Colonic mucosa (tissue), 4 donors: ENCODE measurements around the gene PRPSAP1. TPM values are rescaled to one million over a fixed set of nuclear protein-coding genes. Genes with fewer than 3 reads are reported as not detected.
A peak's percentile ranks its signal among the peaks of the same experiment; 100 is the strongest.

ENCODE experiments used
- DNase-seq: peaks from one replicate; pipeline ENCODE4 v3.0.0-alpha.2; 2020
- H3K27ac ChIP-seq: fragments of 200-600 bp; one replicate; pipeline ENCODE4 v1.8.0; 2021
- H3K27me3 ChIP-seq: fragments of 200-600 bp; one replicate; pipeline ENCODE4 v1.8.0; 2021
- H3K36me3 ChIP-seq: fragments of 200-600 bp; one replicate; pipeline ENCODE4 v1.8.0; 2021
- H3K4me1 ChIP-seq: fragments of 200-600 bp; one replicate; pipeline ENCODE4 v1.8.0; 2021; ENCODE audit warnings: mild to moderate bottlenecking
- H3K4me3 ChIP-seq: fragments of 200-600 bp; one replicate; pipeline ENCODE4 v1.8.0; 2021
- H3K9ac ChIP-seq, 2 donors: one replicate each; pipeline ENCODE4 v1.7.0; 2013; ENCODE audit warnings: control low read depth in 2 of 2, low read depth in 2 of 2, low read length in 2 of 2
- H3K9me3 ChIP-seq: fragments of 200-600 bp; one replicate; pipeline ENCODE4 v1.8.0; 2021
- CTCF ChIP-seq: fragments of 200-600 bp; IDR thresholded peaks from one replicate; pipeline ENCODE4 v1.8.0; 2022; ENCODE audit warnings: antibody characterized with exemption, mild to moderate bottlenecking
- intact Hi-C: fragments of 100-400 bp; cut with DNase I; formaldehyde crosslinking; loops from one replicate; pipeline ENCODE4 v1.14.1; 2022
- total RNA-seq, 2 donors: library from RNA; stranded (reverse); fragmentation: NEBNext Ultra II Directional in 1 of 2; extraction: Animal tissue kit (Norgen Biotek cat#: 25700) in 1 of 2; gene quantifications; one replicate each; pipeline ENCODE4 v1.2.1, GENCODE V29; 2021
- donor health status: healthy.
- donor health status: DM: no; HTN: no; CAD: no.
- donor health status: DM: no; HTN: no; CAD: no.

Gene PRPSAP1
- total RNA-seq, 2 donors from 2014 or later = 60.7 to 70.0 TPM

DNA sequence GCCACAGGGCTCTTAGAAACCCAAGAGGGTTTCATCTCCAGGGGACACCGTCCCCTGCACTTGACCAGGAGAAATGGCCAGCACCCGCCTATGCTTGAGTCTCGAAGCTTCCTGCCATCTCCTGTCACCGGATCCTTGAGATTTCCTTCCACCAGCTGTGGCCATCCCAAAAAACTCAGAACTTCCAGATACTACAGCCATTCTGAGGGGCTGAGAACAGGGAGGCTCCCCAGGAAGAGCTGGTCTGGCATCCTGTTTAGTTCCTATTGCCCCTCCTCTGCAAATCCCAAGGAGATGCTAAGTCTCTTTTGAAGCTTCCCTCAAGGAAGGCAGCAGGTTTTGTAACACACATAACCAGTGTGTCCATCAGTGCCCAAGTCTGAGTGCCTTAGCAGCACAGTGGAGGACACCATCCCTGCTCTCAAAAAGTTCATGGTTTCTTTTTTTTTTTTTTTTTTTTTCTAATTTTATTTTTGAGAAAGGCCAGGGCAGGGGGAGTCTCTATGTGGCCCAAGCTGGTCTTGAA, 86.6 kb downstream of the PRPSAP1 start:
- intact Hi-C loops = no loop called here
- no peak for TF ChIP-seq CTCF
- H3K27ac ChIP-seq = peak overlapping the region; percentile 84
- peaks cover 46% of the 10 kb centered on the region for H3K4me1 ChIP-seq
- H3K9me3 ChIP-seq = no peaks in the 10 kb centered on the region
- DNase-seq = no peak
- peak overlapping the region; percentile 93 for H3K4me3 ChIP-seq
- H3K9ac ChIP-seq = peak overlapping the region in 1 of 2 donors; percentile 94
- no peaks in the 10 kb centered on the region for H3K27me3 ChIP-seq
- no peaks in the 10 kb centered on the region for H3K36me3 ChIP-seq

DNA sequence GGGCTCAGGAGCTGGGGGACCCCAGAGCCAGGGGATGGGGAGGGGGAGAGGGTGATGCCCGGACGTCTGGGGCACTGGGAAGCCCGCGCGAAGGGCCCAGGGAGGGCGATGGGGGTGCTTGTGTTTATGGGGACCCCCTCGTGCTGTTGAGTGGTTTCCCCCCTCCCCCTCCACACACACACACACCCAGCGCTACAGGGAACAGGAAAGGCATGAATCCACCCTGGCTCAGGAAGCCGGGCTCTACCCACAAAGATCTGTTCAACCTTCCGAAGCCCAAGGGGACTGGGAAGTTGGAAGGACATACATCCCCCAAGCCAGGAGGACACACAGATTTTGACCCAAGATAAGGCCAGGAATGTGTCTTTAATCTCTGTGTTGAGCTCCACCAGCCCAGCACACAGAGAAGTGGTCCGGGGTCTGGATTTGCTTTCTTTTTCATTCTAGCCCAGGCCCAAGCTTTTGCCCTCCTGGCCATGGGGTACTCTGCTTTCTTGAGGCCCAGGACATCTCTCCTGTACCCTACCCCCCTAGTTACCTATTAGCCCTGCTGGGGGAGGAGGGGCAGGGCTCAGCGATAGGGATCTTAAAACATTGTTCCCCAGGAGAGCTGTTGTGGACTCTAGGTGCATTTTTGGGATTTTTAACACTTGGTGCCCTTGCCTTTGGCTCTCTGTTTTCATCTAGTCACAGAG, 87.3 kb downstream of the PRPSAP1 start:
- Histone ChIP-seq H3K36me3 (no peaks in the 10 kb centered on the region), H3K9ac (peak overlapping the region; percentile 85 to 94), H3K4me1 (peaks cover 43% of the 10 kb centered on the region), H3K9me3 (no peaks in the 10 kb centered on the region), H3K27ac (peak overlapping the region; percentile 84), H3K4me3 (peak overlapping the region; percentile 93), H3K27me3 (no peaks in the 10 kb centered on the region)
- intact Hi-C loops = no loop called here
- TF ChIP-seq CTCF = no peak
- DNase-seq = peak; percentile 67

DNA sequence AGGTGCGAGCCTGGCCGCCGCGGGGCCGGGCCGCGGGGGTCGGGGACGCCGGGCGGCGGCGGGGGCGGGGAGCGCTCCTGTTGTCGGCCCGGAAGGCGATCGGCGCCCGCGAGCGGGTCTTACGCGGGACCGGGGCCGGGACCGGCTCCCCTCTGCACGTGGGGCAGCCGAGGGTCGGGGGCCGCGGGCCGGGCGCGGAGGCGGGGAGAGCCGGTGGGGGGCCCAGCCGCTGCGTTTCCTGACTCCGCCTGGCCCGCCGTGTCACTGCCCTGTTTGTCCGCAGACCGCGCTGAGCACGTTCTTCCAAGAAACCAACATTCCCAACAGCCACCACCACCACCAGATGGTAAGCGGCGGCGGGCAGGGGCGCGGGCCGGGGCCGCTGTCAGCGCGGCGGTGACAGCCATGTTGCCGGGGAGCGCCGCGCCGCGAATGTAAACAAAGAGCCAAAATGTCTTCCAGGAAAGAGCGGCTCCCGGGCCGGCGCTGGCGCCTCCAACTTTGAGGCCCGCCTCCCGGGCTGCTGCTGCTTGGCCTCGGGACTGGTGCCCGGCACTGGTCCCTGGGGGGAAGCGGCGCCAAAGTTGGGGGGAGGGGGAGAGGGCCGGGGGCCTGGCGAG, 88.0 kb downstream of the PRPSAP1 start:
- Histone ChIP-seq H3K9me3 (no peaks in the 10 kb centered on the region), H3K27ac (peak overlapping the region; percentile 84), H3K36me3 (no peaks in the 10 kb centered on the region), H3K4me1 (peaks cover 38% of the 10 kb centered on the region), H3K9ac (peak overlapping the region; percentile 85 to 94), H3K4me3 (peak overlapping the region; percentile 93), H3K27me3 (no peaks in the 10 kb centered on the region)
- TF ChIP-seq CTCF = no peak
- intact Hi-C loops = no loop called here
- peak; percentile 67 for DNase-seq

DNA sequence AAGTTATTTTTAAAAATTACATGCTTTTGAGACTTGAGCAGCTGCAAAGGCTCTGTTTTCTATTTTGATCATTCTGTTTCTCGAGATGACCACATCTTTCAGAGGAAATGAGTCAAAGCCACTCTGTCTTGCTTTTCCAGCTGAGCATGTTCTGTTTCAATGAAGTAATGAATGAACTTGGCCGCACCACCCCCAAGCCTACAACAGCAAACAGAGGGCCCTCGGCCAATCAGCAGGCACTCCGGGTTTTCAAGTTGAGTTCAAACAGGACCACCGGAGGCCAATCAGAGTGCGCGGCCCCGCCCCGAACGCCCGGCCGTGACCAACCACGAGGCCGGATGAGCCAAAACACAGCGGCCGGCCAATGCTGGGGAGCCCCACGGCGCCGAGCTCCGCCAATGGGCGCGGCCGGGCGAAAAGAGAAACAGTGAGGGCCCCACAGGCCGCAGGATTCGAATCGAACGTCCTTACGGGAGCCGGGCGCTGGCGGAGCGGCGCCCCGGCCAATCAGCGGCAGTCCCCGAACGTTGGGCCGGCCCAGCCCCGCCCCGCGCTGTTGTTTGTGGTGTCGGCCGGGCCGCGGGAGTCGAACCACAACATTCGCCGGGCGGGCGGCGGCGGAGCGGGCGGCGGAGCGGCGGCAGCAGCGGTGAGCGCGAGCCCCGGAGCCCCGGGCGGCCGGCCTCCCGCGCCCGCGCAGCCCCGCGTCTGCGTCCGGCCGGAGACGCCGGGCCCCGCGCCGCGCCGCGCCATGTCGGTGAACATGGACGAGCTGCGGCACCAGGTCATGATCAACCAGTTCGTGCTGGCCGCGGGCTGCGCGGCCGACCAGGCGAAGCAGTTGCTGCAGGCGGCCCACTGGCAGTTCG, 88.7 kb downstream of the PRPSAP1 start, which contains the start of gene UBALD2:
Gene UBALD2 (plus strand): TSS at position 594 of the 869 bp plus-strand sequence. CDS start 158 bp downstream, at position 752.
- no peak for TF ChIP-seq CTCF
- H3K4me1 ChIP-seq = peaks cover 43% of the 10 kb centered on the region
- peak within 1 kb of the TSS; percentile 93 for H3K4me3 ChIP-seq
- no peaks in the 10 kb centered on the region for H3K36me3 ChIP-seq
- H3K9me3 ChIP-seq = no peaks in the 10 kb centered on the region
- intact Hi-C loops = no loop called here
- DNase-seq = peak; percentile 99
- H3K9ac ChIP-seq = peak within 1 kb of the TSS; percentile 85 to 94
- H3K27ac ChIP-seq = peak within 1 kb of the TSS; percentile 92
- no peaks in the 10 kb centered on the region for H3K27me3 ChIP-seq

- peak overlapping the region; percentile 31 to 83 for H3K9ac ChIP-seq
- no peak for TF ChIP-seq CTCF
- H3K4me1 ChIP-seq = peaks cover 47% of the 10 kb centered on the region
- intact Hi-C loops = no loop called here
- no peak for DNase-seq
- peak overlapping the region; percentile 92 for H3K27ac ChIP-seq
- no peaks in the 10 kb centered on the region for H3K9me3 ChIP-seq
- H3K27me3 ChIP-seq = no peaks in the 10 kb centered on the region
- H3K4me3 ChIP-seq = no peak overlapping the region
- no peaks in the 10 kb centered on the region for H3K36me3 ChIP-seq
These were observed 89.3 kb downstream of the PRPSAP1 start for GRCh38 chr17:76264425-76264754.
